GM12878 (cell line): Measurements from ENCODE around the gene PHF14. TPM values are rescaled to one million over a fixed set of nuclear protein-coding genes. Genes with fewer than 3 reads are reported as not detected.

Experiments used
- ATAC-seq: fragments of 200-7000 bp; cut with Tn5 transposase; 3 replicates; pipeline ENCODE4 v1.9.1; 2020; ENCODE audit warnings: mild to moderate bottlenecking, moderate library complexity
- BruUV-seq: library from RNA; stranded (reverse); fragments of 400-500 nt; replicated peaks from 2 replicates; lab custom pipeline; 2021; lab: Mats Ljungman, UMichigan
- CTCF ChIA-PET: fragments of 300-600 bp; sonication (Branson Sonifier 250); formaldehyde crosslinking; extraction: SDS; loops from one replicate; lab custom pipeline; 2021; ENCODE audit warnings: inconsistent platforms; lab: Yijun Ruan, JAX
- POLR2A ChIA-PET: fragments of 350-600 bp; formaldehyde crosslinking; extraction: SDS; loops from one replicate; lab custom pipeline; 2021; ENCODE audit warnings: inconsistent platforms; lab: Charles Lee
- RAD21 ChIA-PET: fragments of 300-600 bp; sonication (Branson Sonifier 250); formaldehyde crosslinking; loops from one replicate; lab custom pipeline; 2023; ENCODE audit warnings: antibody characterized with exemption; ENCODE audit not compliant: unreplicated experiment; lab: Charles Lee
- SMC1A ChIA-PET: fragments of 300-600 bp; sonication (Branson Sonifier 250); formaldehyde crosslinking; loops from one replicate; lab custom pipeline; 2023; ENCODE audit not compliant: unreplicated experiment, uncharacterized antibody; lab: Charles Lee
- DNase-seq: peaks from one replicate; pipeline ENCODE4 v3.0.0-alpha.2; 2011; ENCODE audit warnings: low read depth, low spot score
- FAIRE-seq: peaks from 3 replicates; lab custom pipeline; 2011; peaks lifted over from hg19 to GRCh38; lab: Jason Lieb, UNC
- H2AFZ ChIP-seq: 2 replicates; pipeline ENCODE4 v1.6.0; 2011; ENCODE audit warnings: low read depth, low read length, control low read depth; ENCODE audit not compliant: control insufficient read depth
- H3K27ac ChIP-seq: 2 replicates; pipeline ENCODE4 v1.5.1; 2011; ENCODE audit warnings: control low read depth; ENCODE audit not compliant: control insufficient read depth, insufficient read depth
- H3K27me3 ChIP-seq, 2 experiments: replicated peaks in 1 of 2; 2 replicates each; pipeline versions ENCODE4 v1.6.0 to v1.6.1; 2011; ENCODE audit warnings: low read length in 1 of 2; ENCODE audit not compliant: control insufficient read depth in 2 of 2, insufficient read depth in 2 of 2
- H3K36me3 ChIP-seq, 2 experiments: 2 replicates each; pipeline ENCODE4 v1.5.1; 2011; ENCODE audit warnings: low read length in 1 of 2; ENCODE audit not compliant: control insufficient read depth in 2 of 2, insufficient read depth in 2 of 2
- H3K4me1 ChIP-seq: 2 replicates; pipeline ENCODE4 v1.6.1; 2011; ENCODE audit warnings: mild to moderate bottlenecking, low read length, moderate library complexity, mixed read lengths; ENCODE audit not compliant: control insufficient read depth, insufficient read depth
- H3K4me2 ChIP-seq: 2 replicates; pipeline ENCODE4 v1.6.0; 2011; ENCODE audit warnings: control low read depth; ENCODE audit not compliant: control insufficient read depth, insufficient read depth
- H3K4me3 ChIP-seq: fragments of 200-600 bp; sonication (generic); 2 replicates; pipeline ENCODE4 v1.5.1; 2016
- H3K79me2 ChIP-seq: 2 replicates; pipeline ENCODE4 v1.6.0; 2011; ENCODE audit warnings: low read length; ENCODE audit not compliant: control insufficient read depth, insufficient read depth
- H3K9ac ChIP-seq: 2 replicates; pipeline ENCODE4 v1.8.0; 2011; ENCODE audit warnings: low read length, control low read depth, mixed read lengths; ENCODE audit not compliant: control insufficient read depth, insufficient read depth
- H3K9me3 ChIP-seq: replicated peaks from 3 replicates; pipeline ENCODE4 v1.5.1; 2011; ENCODE audit warnings: mild to moderate bottlenecking, low read length; ENCODE audit not compliant: control insufficient read depth, insufficient read depth
- H4K20me1 ChIP-seq: 2 replicates; pipeline ENCODE4 v1.6.0; 2011; ENCODE audit not compliant: control insufficient read depth, insufficient read depth
- BCL3 ChIP-seq: IDR thresholded peaks from 2 replicates; pipeline ENCODE4 v1.6.1; 2011; ENCODE audit warnings: borderline replicate concordance, low read depth, mild to moderate bottlenecking, moderate library complexity, low read length; ENCODE audit not compliant: insufficient read depth, poor library complexity, severe bottlenecking
- BRCA1 ChIP-seq: IDR thresholded peaks from 2 replicates; pipeline ENCODE4 v1.6.1; 2011; ENCODE audit warnings: low read depth, low read length, improper control_type of control experiment
- EZH2 ChIP-seq: IDR thresholded peaks from 2 replicates; pipeline ENCODE4 v1.6.1; 2012; ENCODE audit warnings: low read depth, mild to moderate bottlenecking, control low read depth, inconsistent platforms, low read length, borderline replicate concordance; ENCODE audit not compliant: control insufficient read depth
- GABPA ChIP-seq: IDR thresholded peaks from 2 replicates; pipeline ENCODE4 v1.6.1; 2014; ENCODE audit warnings: antibody characterized with exemption, low read depth, mild to moderate bottlenecking, inconsistent platforms
- POLR2AphosphoS5 ChIP-seq: IDR thresholded peaks from 2 replicates; pipeline ENCODE4 v1.6.1; 2011; ENCODE audit warnings: mild to moderate bottlenecking, low read length, inconsistent platforms
- REST ChIP-seq: IDR thresholded peaks from 2 replicates; pipeline ENCODE4 v1.6.1; 2012; ENCODE audit warnings: mild to moderate bottlenecking, low read depth, low read length
- SPI1 ChIP-seq: IDR thresholded peaks from 2 replicates; pipeline ENCODE4 v1.6.1; 2011; ENCODE audit warnings: low read depth, mild to moderate bottlenecking, low read length, moderate library complexity, borderline replicate concordance; ENCODE audit not compliant: insufficient read depth
- ZNF274 ChIP-seq: IDR thresholded peaks from one replicate; pipeline ENCODE4 v1.8.0; 2011; ENCODE audit not compliant: insufficient read length, insufficient read depth
- WGBS: methylation state at CpG from one replicate; pipeline ENCODE4 v1.1.6; 2016; ENCODE audit warnings: low lambda C conversion rate; ENCODE audit not compliant: insufficient replicate concordance, insufficient coverage; ENCODE audit errors: missing lambda C conversion rate; 5-methylcytosine and 5-hydroxymethylcytosine counted together
- in situ Hi-C: fragments of 300-500 bp; cut with MboI; formaldehyde crosslinking; loops from 9 replicates; pipeline ENCODE4 v1.14.3; 2018; ENCODE audit warnings: mixed read lengths
- intact Hi-C: fragments of 100-400 bp; cut with micrococcal nuclease; formaldehyde crosslinking; loops from one replicate; pipeline ENCODE4 v1.14.2; 2022; ENCODE audit not compliant: unreplicated experiment
- polyA plus RNA-seq, 11 experiments: library from polyadenylated mRNA; depleted of rRNA in 4 of 11; unstranded in 6 of 11; stranded (reverse) in 5 of 11; fragments of >200 nt; fragmentation: Nextera tagmentation in 4 of 11; fragmentation: Illumina TruSeq in 1 of 11; extraction: Ambion mirVana in 4 of 11; extraction: Trizol in 1 of 11; gene quantifications; 1 replicate in 1 of 11; 2 replicates in 10 of 11; pipeline versions ENCODE4 v1.2.1 to v1.2.3, GENCODE V29; 2011 to 2016; ENCODE audit warnings: inconsistent platforms in 2 of 11, missing spikeins in 2 of 11, low read depth in 1 of 11
- total RNA-seq, 4 experiments: library from RNA; depleted of rRNA in 3 of 4; stranded (reverse); fragments of >200 nt in 3 of 4; fragmentation: Illumina TruSeq in 1 of 4; extraction: Trizol in 1 of 4; gene quantifications; 2 replicates each; pipeline versions ENCODE4 v1.2.1 to v1.2.3, GENCODE V29; 2013 to 2021

The PHF14 gene
- total and polyA plus RNA-seq, 10 of the 15 experiments (the other 5 are each of a cell fraction or from before 2014, with no cell fraction given), result 21.3 to 47.1 (median 29.9) TPM

GRCh38 chr7:11021468-11021867, 47.8 kb downstream of the PHF14 start:
- BruUV-seq, result no TSS peak
- no peak overlapping the region for H3K4me3 ChIP-seq
- H3K27me3 ChIP-seq, result no peaks in the 10 kb centered on the region
- ChIA-PET SMC1A (interaction anchor here (1.0 to 1.4 kb wide), 2 partner anchors 52 to 61 kb away, joined by 3 read pairs; no protein-coding TSS in a partner anchor), RAD21 (no interaction called here), CTCF (interaction anchor here (1.4 kb wide), 1 partner anchor 12 kb away, joined by 4 read pairs; no protein-coding TSS in a partner anchor), POLR2A (no interaction called here)
- 100% methylated on average over 1 of the region's 1 CpG for WGBS
- DNase-seq, result no peak
- TF ChIP-seq EZH2 (no peak), ZNF274 (no peak), REST (no peak), GABPA (no peak), BCL3 (no peak), BRCA1 (no peak), POLR2AphosphoS5 (no peak), SPI1 (no peak)
- H3K9ac ChIP-seq, result no peak overlapping the region
- H4K20me1 ChIP-seq, result no peaks in the 10 kb centered on the region
- H3K4me2 ChIP-seq, result no peak overlapping the region
- no peaks in the 10 kb centered on the region for H3K79me2 ChIP-seq
- in situ Hi-C loops (no loop called here), intact Hi-C loops (no loop called here)
- no peaks in the 10 kb centered on the region for H3K9me3 ChIP-seq
- H2AFZ ChIP-seq, result no peak overlapping the region
- no peaks in the 10 kb centered on the region for H3K4me1 ChIP-seq
- no peak for FAIRE-seq
- H3K36me3 ChIP-seq, result peaks cover 0 to 3% of the 10 kb centered on the region in 2 experiments; a peak in 1 of 4 replicates
- H3K27ac ChIP-seq, result no peak overlapping the region
- ATAC-seq, result no peak
